MM.1S (cell line): Measurements from ENCODE around the gene ELMO1.

Experiments
- DNase-seq: peaks from one replicate; pipeline ENCODE4 v3.0.0-alpha.2; 2015
- H2AFZ ChIP-seq: fragments of 300-600 bp; sonication (generic); 2 replicates; pipeline ENCODE4 v1.6.0; 2016; ENCODE audit warnings: antibody characterized with exemption, low read length
- H3F3A ChIP-seq: fragments of 300-600 bp; sonication (generic); 2 replicates; pipeline ENCODE4 v1.6.1; 2016; ENCODE audit warnings: mild to moderate bottlenecking, antibody characterized with exemption, low read length, moderate library complexity, mixed read lengths; ENCODE audit not compliant: insufficient read depth
- H3K27ac ChIP-seq: fragments of 300-600 bp; sonication (generic); 2 replicates; pipeline ENCODE4 v1.5.1; 2016; ENCODE audit warnings: mild to moderate bottlenecking, low read length
- H3K27me3 ChIP-seq: fragments of 300-600 bp; sonication (generic); replicated peaks from 2 replicates; pipeline ENCODE4 v1.6.0; 2016; ENCODE audit warnings: low read length; ENCODE audit not compliant: insufficient read depth
- H3K36me3 ChIP-seq: fragments of 300-600 bp; sonication (generic); replicated peaks from 2 replicates; pipeline ENCODE4 v1.6.1; 2016; ENCODE audit warnings: mild to moderate bottlenecking, low read length, mixed read lengths; ENCODE audit not compliant: insufficient read depth
- H3K4me1 ChIP-seq: fragments of 300-600 bp; sonication (generic); 2 replicates; pipeline ENCODE4 v1.6.1; 2016; ENCODE audit warnings: low read length, mixed read lengths
- H3K4me2 ChIP-seq: fragments of 300-600 bp; sonication (generic); 2 replicates; pipeline ENCODE4 v1.6.0; 2016; ENCODE audit warnings: low read depth, low read length
- H3K4me3 ChIP-seq: fragments of 300-600 bp; sonication (generic); 2 replicates; pipeline ENCODE4 v1.5.1; 2016; ENCODE audit warnings: low read length, mixed read lengths
- H3K79me2 ChIP-seq: fragments of 300-600 bp; sonication (generic); 2 replicates; pipeline ENCODE4 v1.6.1; 2016; ENCODE audit warnings: mixed run types, low read length, mixed read lengths
- H3K9ac ChIP-seq: fragments of 300-600 bp; sonication (generic); 2 replicates; pipeline ENCODE4 v1.6.1; 2016; ENCODE audit warnings: low read length, mixed read lengths
- H3K9me2 ChIP-seq: fragments of 300-600 bp; sonication (generic); replicated peaks from 2 replicates; pipeline ENCODE4 v1.6.1; 2016; ENCODE audit warnings: mild to moderate bottlenecking, low read length, mixed read lengths; ENCODE audit not compliant: insufficient read depth
- H3K9me3 ChIP-seq: fragments of 300-600 bp; sonication (generic); replicated peaks from 2 replicates; pipeline ENCODE4 v1.6.1; 2016; ENCODE audit warnings: mild to moderate bottlenecking, low read length, mixed read lengths; ENCODE audit not compliant: insufficient read depth
- H4K20me1 ChIP-seq: fragments of 300-600 bp; sonication (generic); 2 replicates; pipeline ENCODE4 v1.6.1; 2016; ENCODE audit warnings: mild to moderate bottlenecking, low read length, moderate library complexity, mixed read lengths; ENCODE audit not compliant: insufficient read depth
- CTCF ChIP-seq: fragments of 300-600 bp; sonication (generic); IDR thresholded peaks from 2 replicates; pipeline ENCODE4 v1.5.1; 2016; ENCODE audit warnings: antibody characterized with exemption, low read length, mixed read lengths
- EZH2 ChIP-seq: fragments of 300-600 bp; sonication (generic); optimal IDR thresholded peaks from 2 replicates; pipeline ENCODE3; 2017; ENCODE audit warnings: low read depth, mild to moderate bottlenecking, antibody characterized with exemption, low read length, mixed read lengths
- EZH2phosphoT487 ChIP-seq: fragments of 300-600 bp; sonication (generic); IDR thresholded peaks from 2 replicates; pipeline ENCODE4 v1.6.1; 2018; ENCODE audit warnings: antibody characterized with exemption, low read length

The ELMO1 gene

GRCh38 chr7:37448011-37448635, 541 bp downstream of the ELMO1 start:
- Histone ChIP-seq H4K20me1 (no peaks in the 10 kb centered on the region), H3K9me3 (no peaks in the 10 kb centered on the region), H3K9me2 (no peaks in the 10 kb centered on the region), H3K27ac (peak overlapping the region; percentile 37; the same call in 1 of the 2 replicates), H3K36me3 (no peaks in the 10 kb centered on the region), H3K4me3 (peak overlapping the region; percentile 84), H3K9ac (peak overlapping the region; percentile 56), H3K27me3 (no peaks in the 10 kb centered on the region), H3K4me2 (peak overlapping the region; percentile 88), H2AFZ (peak overlapping the region; percentile 63), H3K79me2 (no peaks in the 10 kb centered on the region), H3F3A (peaks cover 11% of the 10 kb centered on the region; the same call in 1 of the 2 replicates), H3K4me1 (no peaks in the 10 kb centered on the region; the same call in 1 of the 2 replicates)
- TF ChIP-seq EZH2phosphoT487 (no peak), CTCF (no peak), EZH2 (no peak)
- DNase-seq = peak; percentile 26

GRCh38 chr7:37446371-37446770, 2.3 kb downstream of the ELMO1 start:
- Histone ChIP-seq H4K20me1 (no peaks in the 10 kb centered on the region), H3K4me3 (no peak overlapping the region), H3F3A (peaks cover 11% of the 10 kb centered on the region; the same call in 1 of the 2 replicates), H3K9me2 (no peaks in the 10 kb centered on the region), H3K79me2 (no peaks in the 10 kb centered on the region), H2AFZ (no peak overlapping the region), H3K27ac (no peak overlapping the region), H3K36me3 (no peaks in the 10 kb centered on the region), H3K27me3 (no peaks in the 10 kb centered on the region), H3K4me2 (no peak overlapping the region), H3K9ac (no peak overlapping the region), H3K4me1 (no peaks in the 10 kb centered on the region; the same call in 1 of the 2 replicates), H3K9me3 (no peaks in the 10 kb centered on the region)
- no peak for DNase-seq
- TF ChIP-seq EZH2phosphoT487 = no peak
- no peak for TF ChIP-seq EZH2
- no peak for TF ChIP-seq CTCF

GRCh38 chr7:37445790-37446189, 2.9 kb downstream of the ELMO1 start:
- no peak for DNase-seq
- H3K4me1 ChIP-seq = no peaks in the 10 kb centered on the region; the same call in 1 of the 2 replicates
- no peak overlapping the region for H3K9ac ChIP-seq
- no peaks in the 10 kb centered on the region for H3K9me2 ChIP-seq
- TF ChIP-seq EZH2phosphoT487 (no peak), CTCF (no peak), EZH2 (no peak)
- H3K36me3 ChIP-seq = no peaks in the 10 kb centered on the region
- no peaks in the 10 kb centered on the region for H3K79me2 ChIP-seq
- no peaks in the 10 kb centered on the region for H3K27me3 ChIP-seq
- no peaks in the 10 kb centered on the region for H4K20me1 ChIP-seq
- H2AFZ ChIP-seq = no peak overlapping the region
- H3K27ac ChIP-seq = no peak overlapping the region
- H3K4me3 ChIP-seq = no peak overlapping the region
- H3K9me3 ChIP-seq = no peaks in the 10 kb centered on the region
- no peak overlapping the region for H3K4me2 ChIP-seq
- H3F3A ChIP-seq = peaks cover 11% of the 10 kb centered on the region; the same call in 1 of the 2 replicates
